Fibroblast of upper back skin (primary cell): ENCODE data around the gene DEPP1.

Experiments used
- DNase-seq: peaks from one replicate; pipeline ENCODE4 v3.0.0-alpha.2; 2013

DEPP1 gene

GRCh38 chr10:44993226-44993921 lies 14.8 kb upstream of the DEPP1 start:
- no peak for DNase-seq

- no peak for DNase-seq
Measured at GRCh38 chr10:44992732-44993225, 14.2 kb upstream of the DEPP1 start.

GRCh38 chr10:44992070-44992731 lies 13.6 kb upstream of the DEPP1 start:
- no peak for DNase-seq

GRCh38 chr10:44991571-44991970 lies 13.0 kb upstream of the DEPP1 start:
- DNase-seq: no peak

GRCh38 chr10:44990965-44991364 lies 12.4 kb upstream of the DEPP1 start:
- no peak for DNase-seq

GRCh38 chr10:44990302-44990655 lies 11.7 kb upstream of the DEPP1 start:
- DNase-seq: no peak

- no peak for DNase-seq
Measured at GRCh38 chr10:44989597-44990301, 11.1 kb upstream of the DEPP1 start.

GRCh38 chr10:44988957-44989585 lies 10.5 kb upstream of the DEPP1 start:
- no peak for DNase-seq

GRCh38 chr10:44986670-44987069 lies 8.1 kb upstream of the DEPP1 start:
- no peak for DNase-seq

GRCh38 chr10:44986179-44986578 lies 7.6 kb upstream of the DEPP1 start:
- DNase-seq: no peak

GRCh38 chr10:44985175-44985681 lies 6.6 kb upstream of the DEPP1 start:
- DNase-seq: no peak

- no peak for DNase-seq
Measured at GRCh38 chr10:44984671-44985101, 6.1 kb upstream of the DEPP1 start.

- DNase-seq: no peak
Measured at GRCh38 chr10:44983895-44984278, 5.3 kb upstream of the DEPP1 start.

- DNase-seq: no peak
Measured at GRCh38 chr10:44983066-44983894, 4.7 kb upstream of the DEPP1 start.

- no peak for DNase-seq
Measured at GRCh38 chr10:44982496-44982895, 3.9 kb upstream of the DEPP1 start.

GRCh38 chr10:44982114-44982460 lies 3.5 kb upstream of the DEPP1 start:
- no peak for DNase-seq

- peak; percentile 84 for DNase-seq
Measured at GRCh38 chr10:44981172-44982113, 2.8 kb upstream of the DEPP1 start.

- DNase-seq: no peak
Measured at GRCh38 chr10:44980309-44981171, 1.9 kb upstream of the DEPP1 start.

- DNase-seq: no peak
Measured at GRCh38 chr10:44979281-44980191, 927 bp upstream of the DEPP1 start.
